Measurements from ENCODE around the gene MYO1E. TPM values are rescaled to one million over a fixed set of nuclear protein-coding genes. Genes with fewer than 3 reads are reported as not detected.

The MYO1E gene
- total RNA-seq, 1 donor from 2014 or later, result 192 TPM

- Mint-ChIP-seq H3K4me3 (ENCODE audit: unreplicated experiment) (no peak overlapping the region), H3K4me1 (ENCODE audit: low read depth) (no peaks in the 10 kb centered on the region), H3K27ac (ENCODE audit: unreplicated experiment) (no peak overlapping the region), H3K27me3 (ENCODE audit: low read depth) (no peaks in the 10 kb centered on the region), H3K36me3 (ENCODE audit: low read depth) (peaks cover 42% of the 10 kb centered on the region), H3K9me3 (ENCODE audit: low read depth) (no peaks in the 10 kb centered on the region)
- DNase-seq (ENCODE audit: low spot score), result no peak
- no peak for TF ChIP-seq CTCF (IDR thresholded peaks at IDR 0.05)
Observed at GRCh38 chr15:59159210-59159609, 213.5 kb downstream of the MYO1E start.

GRCh38 chr15:59158701-59159034, 214.0 kb downstream of the MYO1E start:
- H3K9me3 Mint-ChIP-seq (ENCODE audit: low read depth), result no peaks in the 10 kb centered on the region
- TF ChIP-seq CTCF (IDR thresholded peaks at IDR 0.05), result no peak
- peaks cover 39% of the 10 kb centered on the region for H3K36me3 Mint-ChIP-seq (ENCODE audit: low read depth)
- H3K27ac Mint-ChIP-seq (ENCODE audit: unreplicated experiment), result no peak overlapping the region
- H3K4me3 Mint-ChIP-seq (ENCODE audit: unreplicated experiment), result no peak overlapping the region
- H3K27me3 Mint-ChIP-seq (ENCODE audit: low read depth), result no peaks in the 10 kb centered on the region
- no peak for DNase-seq (ENCODE audit: low spot score)
- no peaks in the 10 kb centered on the region for H3K4me1 Mint-ChIP-seq (ENCODE audit: low read depth)

GRCh38 chr15:59157840-59158700, 214.6 kb downstream of the MYO1E start:
- Mint-ChIP-seq H3K27me3 (ENCODE audit: low read depth) (no peaks in the 10 kb centered on the region), H3K9me3 (ENCODE audit: low read depth) (no peaks in the 10 kb centered on the region), H3K4me3 (ENCODE audit: unreplicated experiment) (no peak overlapping the region), H3K4me1 (ENCODE audit: low read depth) (no peaks in the 10 kb centered on the region), H3K27ac (ENCODE audit: unreplicated experiment) (no peak overlapping the region), H3K36me3 (ENCODE audit: low read depth) (peaks cover 45% of the 10 kb centered on the region)
- no peak for TF ChIP-seq CTCF (IDR thresholded peaks at IDR 0.05)
- DNase-seq (ENCODE audit: low spot score), result no peak

- H3K27me3 Mint-ChIP-seq (ENCODE audit: low read depth), result no peaks in the 10 kb centered on the region
- TF ChIP-seq CTCF (IDR thresholded peaks at IDR 0.05), result no peak
- H3K36me3 Mint-ChIP-seq (ENCODE audit: low read depth), result peaks cover 48% of the 10 kb centered on the region
- H3K4me1 Mint-ChIP-seq (ENCODE audit: low read depth), result no peaks in the 10 kb centered on the region
- H3K9me3 Mint-ChIP-seq (ENCODE audit: low read depth), result no peaks in the 10 kb centered on the region
- no peak overlapping the region for H3K27ac Mint-ChIP-seq (ENCODE audit: unreplicated experiment)
- H3K4me3 Mint-ChIP-seq (ENCODE audit: unreplicated experiment), result no peak overlapping the region
- DNase-seq (ENCODE audit: low spot score), result no peak
Observed at GRCh38 chr15:59157396-59157795, 215.3 kb downstream of the MYO1E start.

DNA sequence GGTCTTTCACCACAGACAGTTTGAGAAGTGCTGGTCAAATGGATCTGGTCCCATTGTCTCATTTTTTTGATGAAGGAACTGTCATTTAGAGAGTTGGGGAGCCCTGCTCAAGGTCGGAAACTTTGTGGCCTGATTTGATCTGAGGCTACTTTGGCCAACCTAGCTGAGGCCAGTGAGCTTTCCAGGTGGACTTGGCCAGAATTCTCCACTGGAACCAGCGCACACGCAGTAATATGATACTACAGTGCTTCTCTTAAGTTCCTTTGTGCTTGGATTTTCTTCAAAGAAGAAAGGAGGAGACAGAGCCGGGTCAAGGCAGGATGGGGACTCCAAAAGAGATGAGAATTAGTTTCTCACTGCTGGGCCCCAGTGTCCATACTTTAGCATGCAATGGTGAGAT, 217.2 kb downstream of the MYO1E start:
- Mint-ChIP-seq H3K4me1 (ENCODE audit: low read depth) (no peaks in the 10 kb centered on the region), H3K27ac (ENCODE audit: unreplicated experiment) (no peak overlapping the region), H3K9me3 (ENCODE audit: low read depth) (no peaks in the 10 kb centered on the region), H3K27me3 (ENCODE audit: low read depth) (no peaks in the 10 kb centered on the region), H3K36me3 (ENCODE audit: low read depth) (peaks cover 48% of the 10 kb centered on the region), H3K4me3 (ENCODE audit: unreplicated experiment) (no peak overlapping the region)
- no peak for TF ChIP-seq CTCF (IDR thresholded peaks at IDR 0.05)
- no peak for DNase-seq (ENCODE audit: low spot score)

All from chondrocyte (in vitro differentiated cells).